ENCODE data around the gene EYA2.

The EYA2 gene

GRCh38 chr20:47013606-47014005 is 119.0 kb downstream of the EYA2 start:
- no peak for DNase-seq

- DNase-seq: no peak
These were observed 121.5 kb downstream of the EYA2 start for GRCh38 chr20:47016068-47016664.

- DNase-seq: no peak
These were observed 123.7 kb downstream of the EYA2 start for GRCh38 chr20:47018381-47018780.

GRCh38 chr20:47019121-47019824 is 124.6 kb downstream of the EYA2 start:
- no peak for DNase-seq

- no peak for DNase-seq
These were observed 125.6 kb downstream of the EYA2 start for GRCh38 chr20:47020231-47020630.

GRCh38 chr20:47021850-47022249 is 127.2 kb downstream of the EYA2 start:
- DNase-seq: no peak

- no peak for DNase-seq
These were observed 129.9 kb downstream of the EYA2 start for GRCh38 chr20:47024461-47024937.

GRCh38 chr20:47027042-47027441 is 132.4 kb downstream of the EYA2 start:
- DNase-seq: no peak

- no peak for DNase-seq
These were observed 132.8 kb downstream of the EYA2 start for GRCh38 chr20:47027456-47027855.

GRCh38 chr20:47028487-47028886 is 133.8 kb downstream of the EYA2 start:
- no peak for DNase-seq

- DNase-seq: no peak
These were observed 135.2 kb downstream of the EYA2 start for GRCh38 chr20:47029845-47030244.

- DNase-seq: no peak
These were observed 135.7 kb downstream of the EYA2 start for GRCh38 chr20:47030271-47030810.

- no peak for DNase-seq
These were observed 136.4 kb downstream of the EYA2 start for GRCh38 chr20:47031004-47031403.

- no peak for DNase-seq
These were observed 137.2 kb downstream of the EYA2 start for GRCh38 chr20:47031821-47032220.

- DNase-seq: no peak
These were observed 138.4 kb downstream of the EYA2 start for GRCh38 chr20:47032933-47033578.

GRCh38 chr20:47033665-47034064 is 139.0 kb downstream of the EYA2 start:
- no peak for DNase-seq

- no peak for DNase-seq
These were observed 140.5 kb downstream of the EYA2 start for GRCh38 chr20:47035026-47035590.

GRCh38 chr20:47036091-47036870 is 141.6 kb downstream of the EYA2 start:
- no peak for DNase-seq

GRCh38 chr20:47038566-47039560 is 144.2 kb downstream of the EYA2 start:
- DNase-seq: no peak

GRCh38 chr20:47040506-47041125 is 146.0 kb downstream of the EYA2 start:
- no peak for DNase-seq

- no peak for DNase-seq
These were observed 146.8 kb downstream of the EYA2 start for GRCh38 chr20:47041396-47041899.

Data from stimulated activated CD4-positive, alpha-beta T cell treated with anti-CD3 and anti-CD28 coated beads, Interleukin-2, amount 100 ng/mL, for 48 hours (primary cell).